ENCODE data around the gene GAPDH.

GRCh38 chr12:6539707-6540134, 5.4 kb downstream of the GAPDH start:
- TF ChIP-seq CTCF (conservative IDR thresholded peaks at IDR 0.05 in 1 of 2, IDR thresholded peaks at IDR 0.05 in 1 of 2; ENCODE audit: low read depth in 1 of 2, low read length in 2 of 2): no peak
- TF ChIP-seq EZH2 (IDR thresholded peaks at IDR 0.05; ENCODE audit: low read length, missing control alignments): no peak

Data from fibroblast of lung (primary cell).